GM21723 (cell line): ENCODE measurements around the gene CENPM.

Source experiments
- ATAC-seq: cut with Tn5 transposase; IDR thresholded peaks from one replicate; pipeline ENCODE4 v1.9.1; 2021; ENCODE audit warnings: mild to moderate bottlenecking, moderate library complexity; ENCODE audit not compliant: unreplicated experiment

The CENPM gene

GRCh38 chr22:41915035-41915785 lies 31.7 kb downstream of the CENPM start, which contains the start of gene SHISA8:
Gene SHISA8, minus strand, starts transcription at chr22:41915074. Its CDS starts 407 bp downstream, at chr22:41914667.
- ATAC-seq = no peak

- ATAC-seq = no peak
Measured at GRCh38 chr22:41914611-41915034, 32.3 kb downstream of the CENPM start.

- ATAC-seq = no peak
Measured at GRCh38 chr22:41913842-41914534, 33.0 kb downstream of the CENPM start.

GRCh38 chr22:41913040-41913719 lies 33.8 kb downstream of the CENPM start:
- ATAC-seq = no peak

- no peak for ATAC-seq
Measured at GRCh38 chr22:41912338-41913039, 34.5 kb downstream of the CENPM start.

GRCh38 chr22:41911001-41911611 lies 35.8 kb downstream of the CENPM start:
- no peak for ATAC-seq

GRCh38 chr22:41910050-41911000 lies 36.6 kb downstream of the CENPM start:
- no peak for ATAC-seq

- no peak for ATAC-seq
Measured at GRCh38 chr22:41909310-41910049, 37.5 kb downstream of the CENPM start.

- no peak for ATAC-seq
Measured at GRCh38 chr22:41908411-41909309, 38.3 kb downstream of the CENPM start.

- ATAC-seq = no peak
Measured at GRCh38 chr22:41907436-41908401, 39.2 kb downstream of the CENPM start.

- ATAC-seq = no peak
Measured at GRCh38 chr22:41906822-41907221, 40.1 kb downstream of the CENPM start.

GRCh38 chr22:41905411-41906202 lies 41.3 kb downstream of the CENPM start:
- ATAC-seq = no peak

- ATAC-seq = no peak
Measured at GRCh38 chr22:41904450-41905410, 42.2 kb downstream of the CENPM start.

GRCh38 chr22:41902932-41903421 lies 44.0 kb downstream of the CENPM start:
- ATAC-seq = no peak

GRCh38 chr22:41902016-41902415 lies 44.9 kb downstream of the CENPM start:
- ATAC-seq = no peak
